Measurements from ENCODE around the gene TPM2. TPM values are rescaled to one million over a fixed set of nuclear protein-coding genes. Genes with fewer than 3 reads are reported as not detected.
"Not testable (repeated sequence)": the region's sequence is repeated elsewhere in the genome, so short reads cannot be mapped to it uniquely, and the experiment has no call there.

Gene TPM2
- total RNA-seq, 1 donor from 2014 or later: 161 TPM

DNA sequence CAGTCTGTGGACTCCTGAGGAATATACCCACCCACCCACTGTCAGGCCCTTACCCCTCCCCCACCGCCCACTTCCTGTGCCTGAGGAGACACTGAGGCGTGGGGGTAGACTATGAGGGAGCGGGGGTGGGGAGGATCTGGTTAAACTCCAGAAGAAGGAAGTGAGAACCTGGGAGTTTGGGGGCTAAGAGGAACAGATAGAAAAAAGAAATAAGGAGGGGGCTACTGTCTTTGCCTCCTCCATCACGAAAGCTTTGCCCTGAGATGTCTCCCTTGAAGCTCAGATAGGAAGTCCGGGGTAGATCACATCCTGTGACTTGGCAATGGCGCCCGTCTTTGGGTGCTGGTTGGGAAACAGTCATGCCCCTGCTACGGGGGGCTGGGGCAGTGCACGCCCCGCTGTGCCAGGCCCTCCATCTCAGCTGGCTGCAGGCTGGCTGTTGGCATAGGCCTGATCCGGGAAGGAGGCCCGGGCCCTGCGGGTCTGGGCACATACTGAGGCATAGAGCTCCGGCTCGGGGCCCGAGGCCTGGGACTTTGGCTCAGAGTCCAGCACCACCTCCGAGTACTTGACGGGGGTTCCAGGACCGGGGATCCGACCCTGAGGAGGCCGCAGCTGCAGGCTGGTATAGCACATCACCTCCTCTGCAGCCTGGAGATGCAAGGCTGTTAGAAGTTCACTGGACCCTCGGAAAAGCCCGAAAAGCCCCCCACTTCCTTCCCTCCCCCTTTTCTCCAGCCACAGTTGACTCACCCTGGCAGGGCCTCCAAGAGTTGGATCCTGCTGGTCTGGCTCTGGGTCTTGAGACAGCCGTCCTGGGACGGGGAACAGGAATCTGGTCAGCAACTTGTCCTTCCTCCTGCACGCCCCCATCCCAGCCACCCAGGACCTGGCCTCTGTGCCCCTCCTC is 40.0 kb downstream of the TPM2 start:
- Histone ChIP-seq H3K36me3 (no peaks in the 10 kb centered on the region), H3K4me1 (peaks cover 24% of the 10 kb centered on the region), H3K4me3 (peak overlapping the region; percentile 32), H3K27ac (peak overlapping the region; percentile 47), H3K9me3 (no peaks in the 10 kb centered on the region), H3K27me3 (no peaks in the 10 kb centered on the region)
- DNase-seq: no peak
- no peak for ATAC-seq
- intact Hi-C loops (cut with DNase I): no loop called here
- TF ChIP-seq, protein P1, sequence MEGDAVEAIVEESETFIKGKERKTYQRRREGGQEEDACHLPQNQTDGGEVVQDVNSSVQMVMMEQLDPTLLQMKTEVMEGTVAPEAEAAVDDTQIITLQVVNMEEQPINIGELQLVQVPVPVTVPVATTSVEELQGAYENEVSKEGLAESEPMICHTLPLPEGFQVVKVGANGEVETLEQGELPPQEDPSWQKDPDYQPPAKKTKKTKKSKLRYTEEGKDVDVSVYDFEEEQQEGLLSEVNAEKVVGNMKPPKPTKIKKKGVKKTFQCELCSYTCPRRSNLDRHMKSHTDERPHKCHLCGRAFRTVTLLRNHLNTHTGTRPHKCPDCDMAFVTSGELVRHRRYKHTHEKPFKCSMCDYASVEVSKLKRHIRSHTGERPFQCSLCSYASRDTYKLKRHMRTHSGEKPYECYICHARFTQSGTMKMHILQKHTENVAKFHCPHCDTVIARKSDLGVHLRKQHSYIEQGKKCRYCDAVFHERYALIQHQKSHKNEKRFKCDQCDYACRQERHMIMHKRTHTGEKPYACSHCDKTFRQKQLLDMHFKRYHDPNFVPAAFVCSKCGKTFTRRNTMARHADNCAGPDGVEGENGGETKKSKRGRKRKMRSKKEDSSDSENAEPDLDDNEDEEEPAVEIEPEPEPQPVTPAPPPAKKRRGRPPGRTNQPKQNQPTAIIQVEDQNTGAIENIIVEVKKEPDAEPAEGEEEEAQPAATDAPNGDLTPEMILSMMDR (IDR thresholded peaks at IDR 0.05): no peak

DNA sequence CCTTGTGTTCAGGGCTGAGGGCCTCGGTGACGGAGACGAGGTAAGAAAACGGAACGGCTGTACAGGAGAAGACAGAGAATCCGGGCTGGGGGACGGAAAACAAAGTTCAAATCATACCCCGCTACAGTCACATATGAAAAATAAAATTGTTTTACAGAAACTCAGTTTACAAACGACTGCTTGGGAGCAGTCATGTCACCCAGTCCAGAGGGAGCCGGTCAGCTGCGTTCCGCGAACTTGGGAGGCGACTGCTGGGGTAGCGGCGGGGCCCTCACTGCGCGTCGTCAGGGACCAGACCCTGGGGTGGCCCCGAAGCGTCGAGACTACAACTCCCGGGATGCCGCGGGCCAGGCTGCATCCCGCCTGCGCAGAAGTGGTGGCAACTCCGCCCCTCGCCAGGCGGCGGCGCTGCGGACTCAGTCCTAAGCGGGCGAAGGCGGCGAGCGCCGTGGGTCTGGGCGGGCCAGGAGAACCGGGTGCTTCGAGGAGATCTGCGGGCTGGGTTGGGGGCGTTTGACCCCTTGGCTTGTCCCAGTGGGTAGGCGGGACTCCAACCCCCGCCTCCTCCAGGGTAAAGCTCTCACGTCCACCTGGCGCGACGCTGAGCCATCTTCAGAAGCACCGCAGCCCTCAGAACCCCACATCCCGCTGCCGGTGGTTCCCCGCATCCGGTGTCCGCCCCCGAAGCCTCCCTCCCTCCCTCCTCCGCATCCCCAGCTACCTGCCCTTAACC is 43.0 kb downstream of the TPM2 start:
- Histone ChIP-seq H3K4me3 (peak overlapping the region; percentile 74), H3K9me3 (no peaks in the 10 kb centered on the region), H3K27me3 (no peaks in the 10 kb centered on the region), H3K4me1 (peaks cover 18% of the 10 kb centered on the region), H3K27ac (peak overlapping the region; percentile 88), H3K36me3 (no peaks in the 10 kb centered on the region)
- TF ChIP-seq, protein P1 (IDR thresholded peaks at IDR 0.05): peak; percentile 95
- DNase-seq (peak; percentile 98), ATAC-seq (peak; percentile 98)
- intact Hi-C loops (cut with DNase I): no loop called here

DNA sequence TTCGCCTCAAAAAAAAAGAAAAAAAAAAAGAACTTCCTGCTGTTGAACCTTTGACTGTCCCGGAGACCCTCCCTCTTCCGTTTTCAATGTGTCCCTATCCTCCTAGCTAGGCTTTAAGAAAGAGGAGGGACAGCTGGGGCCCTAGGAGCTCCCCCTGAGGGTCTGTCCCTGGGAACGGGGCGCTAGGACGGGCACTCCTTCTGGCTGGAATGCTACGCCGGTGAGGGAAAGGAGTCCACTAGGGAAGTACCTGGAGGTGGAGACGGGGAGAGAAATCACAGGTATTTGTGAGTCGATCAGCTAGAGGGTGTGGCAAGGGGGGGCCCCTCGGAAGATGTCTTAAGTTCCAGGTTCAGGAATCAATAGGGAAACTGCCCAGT is 43.6 kb downstream of the TPM2 start:
- intact Hi-C loops (cut with DNase I): no loop called here
- Histone ChIP-seq H3K27ac (peak overlapping the region; percentile 88), H3K27me3 (no peaks in the 10 kb centered on the region), H3K36me3 (no peaks in the 10 kb centered on the region), H3K9me3 (no peaks in the 10 kb centered on the region), H3K4me1 (peaks cover 18% of the 10 kb centered on the region), H3K4me3 (peak overlapping the region; percentile 74)
- ATAC-seq: peak; percentile 51
- TF ChIP-seq, protein P1 (IDR thresholded peaks at IDR 0.05): no peak
- DNase-seq: peak; percentile 74

DNA sequence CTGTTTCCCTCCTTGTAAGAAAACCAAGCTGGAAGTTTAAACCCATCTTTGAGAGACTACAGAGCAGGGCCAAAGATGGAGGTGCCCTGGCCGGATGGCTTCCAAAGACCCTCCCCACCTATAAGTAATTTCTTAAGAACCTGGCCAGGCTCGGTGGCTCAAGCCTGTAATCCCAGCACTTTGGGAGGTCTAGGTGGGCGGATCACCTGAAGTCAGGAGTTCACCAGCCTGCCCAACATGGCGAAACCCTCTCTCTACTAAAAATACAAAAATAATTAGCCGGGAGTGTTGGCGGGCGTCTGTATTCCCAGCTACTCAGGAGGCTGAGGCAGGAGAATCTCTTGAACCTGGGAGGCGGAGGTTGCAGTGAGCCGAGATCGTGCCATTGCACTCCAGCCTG is 44.0 kb downstream of the TPM2 start:
- peak overlapping the region; percentile 74 for H3K4me3 ChIP-seq
- intact Hi-C loops (cut with DNase I); ATAC-seq; DNase-seq; H3K36me3 ChIP-seq; H3K9me3 ChIP-seq; H3K27me3 ChIP-seq: not testable (repeated sequence)
- peak overlapping the region; percentile 88 for H3K27ac ChIP-seq
- H3K4me1 ChIP-seq: peaks cover 18% of the 10 kb centered on the region

DNA sequence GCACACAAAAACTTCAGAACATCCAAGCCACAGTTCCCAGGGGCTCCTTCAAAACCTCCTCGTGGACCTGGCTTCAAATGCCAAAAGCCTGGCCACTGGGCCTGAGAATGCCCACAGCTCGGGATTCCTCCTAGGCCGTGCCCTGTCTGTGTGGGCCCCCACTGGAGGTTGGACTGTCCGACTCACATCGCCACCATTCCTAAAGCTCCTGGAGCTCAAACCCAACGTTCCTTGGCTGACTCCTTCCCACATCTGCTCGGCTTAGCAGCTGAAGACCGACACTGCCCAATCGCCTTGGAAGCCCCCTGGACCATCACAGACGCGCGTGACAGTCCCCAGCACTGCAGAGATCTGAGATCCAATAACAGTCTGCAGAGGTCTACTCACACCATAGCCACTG is 46.7 kb downstream of the TPM2 start:
- peaks cover 11% of the 10 kb centered on the region for H3K4me1 ChIP-seq
- no peaks in the 10 kb centered on the region for H3K9me3 ChIP-seq
- no peaks in the 10 kb centered on the region for H3K36me3 ChIP-seq
- no peak overlapping the region for H3K27ac ChIP-seq
- no peak overlapping the region for H3K4me3 ChIP-seq
- no peak for DNase-seq
- intact Hi-C loops (cut with DNase I): no loop called here
- no peaks in the 10 kb centered on the region for H3K27me3 ChIP-seq
- TF ChIP-seq, protein P1 (IDR thresholded peaks at IDR 0.05): no peak
- no peak for ATAC-seq

DNA sequence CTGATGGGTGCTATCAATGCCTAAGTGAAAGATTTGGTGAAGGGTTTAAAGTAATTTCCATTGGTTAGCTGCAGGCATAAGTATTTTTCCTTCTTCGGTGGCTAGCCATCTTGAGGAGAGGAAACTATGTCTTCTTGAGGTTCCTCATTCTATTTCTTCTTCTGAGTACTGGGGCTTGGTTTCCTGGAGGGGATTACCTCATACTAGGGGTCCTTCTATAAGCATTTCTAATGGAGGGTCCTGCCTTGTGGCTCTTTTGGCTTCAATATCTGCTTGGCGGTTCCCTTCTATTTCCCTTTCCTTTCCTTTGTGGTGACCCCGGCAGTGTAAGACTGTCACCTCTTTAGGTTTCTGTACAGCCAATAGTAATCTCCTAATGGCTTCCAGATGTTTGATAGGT is 48.2 kb downstream of the TPM2 start:
- H3K4me3 ChIP-seq; H3K36me3 ChIP-seq; ATAC-seq; H3K27ac ChIP-seq; H3K27me3 ChIP-seq; H3K9me3 ChIP-seq; intact Hi-C loops (cut with DNase I); DNase-seq: not testable (repeated sequence)
- peaks cover 12% of the 10 kb centered on the region for H3K4me1 ChIP-seq

DNA sequence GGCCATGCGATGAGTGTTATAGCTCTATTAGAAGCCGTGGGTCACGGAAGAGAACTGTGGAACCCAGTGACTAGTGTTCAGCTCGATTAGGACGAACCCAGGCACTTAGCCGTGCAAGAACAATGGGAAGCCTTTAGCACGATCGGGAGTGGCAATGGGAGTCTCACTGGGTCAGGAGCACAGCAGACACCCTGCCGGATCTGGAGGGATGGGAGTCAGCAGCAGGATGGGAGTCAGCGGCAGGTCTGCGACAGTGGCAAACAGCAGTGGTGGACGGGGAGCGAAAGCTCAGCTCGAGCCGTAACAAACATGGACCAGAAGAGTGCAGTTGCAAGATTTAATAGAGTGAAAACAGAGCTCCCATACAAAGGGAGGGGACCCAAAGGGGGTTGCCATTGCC is 49.3 kb downstream of the TPM2 start:
- intact Hi-C loops (cut with DNase I); DNase-seq: not testable (repeated sequence)

More for the DNA sequence above, 49.3 kb downstream of the TPM2 start:
- not testable (repeated sequence) for ATAC-seq, H3K9me3 ChIP-seq, H3K27ac ChIP-seq, H3K36me3 ChIP-seq, H3K4me3 ChIP-seq, H3K27me3 ChIP-seq
- peaks cover 19% of the 10 kb centered on the region for H3K4me1 ChIP-seq

Data from upper lobe of right lung (tissue), 1 donor.